Activated naive CD4-positive, alpha-beta T cell treated with anti-CD3 and anti-CD28 coated beads for 36 hours (primary cell): Measurements from ENCODE around the gene BRI3BP. TPM values are rescaled to one million over a fixed set of nuclear protein-coding genes. Genes with fewer than 3 reads are reported as not detected.

Experiments used
- CTCF ChIA-PET: fragments of 350-600 bp; sonication (Branson Sonifier 250); formaldehyde crosslinking; loops from one replicate; lab custom pipeline; 2021; ENCODE audit warnings: antibody characterized with exemption; lab: Charles Lee
- DNase-seq: peaks from one replicate; pipeline ENCODE4 v3.0.0-alpha.2; 2020
- H3K27ac Mint-ChIP-seq: one replicate; pipeline ENCODE4 v1.8.0; 2021; ENCODE audit warnings: mild to moderate bottlenecking, mixed read lengths
- H3K27me3 Mint-ChIP-seq: one replicate; pipeline ENCODE4 v1.8.0; 2021; ENCODE audit warnings: low read depth, mixed read lengths
- H3K36me3 Mint-ChIP-seq: one replicate; pipeline ENCODE4 v1.8.0; 2021; ENCODE audit warnings: low read depth, mixed read lengths
- H3K4me1 Mint-ChIP-seq: one replicate; pipeline ENCODE4 v1.8.0; 2021; ENCODE audit warnings: low read depth, mixed read lengths
- H3K4me3 Mint-ChIP-seq: one replicate; pipeline ENCODE4 v1.8.0; 2021; ENCODE audit warnings: mild to moderate bottlenecking, moderate library complexity, mixed read lengths
- H3K9me3 Mint-ChIP-seq: one replicate; pipeline ENCODE4 v1.8.0; 2021; ENCODE audit warnings: mixed read lengths
- intact Hi-C: fragments of 100-400 bp; cut with micrococcal nuclease; formaldehyde crosslinking; loops from one replicate; pipeline ENCODE4 v1.15.1; 2023
- total RNA-seq, 2 experiments: library from RNA; stranded (reverse); gene quantifications; one replicate each; pipeline ENCODE4 v1.2.3, GENCODE V29; 2021

BRI3BP gene
- total RNA-seq, 2 experiments from 2014 or later = 19.4 to 19.6 TPM

DNA sequence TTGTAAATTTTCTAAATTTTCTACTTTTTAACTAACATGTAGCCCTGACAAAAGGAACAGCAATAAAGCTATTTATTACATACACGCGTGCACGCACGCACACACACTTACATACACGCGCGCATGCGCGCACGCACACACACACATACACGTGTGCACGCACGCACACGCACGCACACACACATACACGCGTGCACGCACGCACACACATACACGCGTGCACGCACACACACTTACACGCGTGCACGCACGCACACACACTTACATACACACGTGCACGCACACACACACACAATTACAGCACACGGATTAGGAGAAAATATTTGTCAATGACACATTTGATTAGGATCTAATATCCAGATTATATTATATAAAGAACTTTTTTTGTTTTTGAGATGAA is 32.4 kb upstream of the BRI3BP start:
- CTCF ChIA-PET = interaction anchor here (1.0 kb wide), 1 partner anchor 23 kb away, joined by 3 read pairs; no protein-coding TSS in a partner anchor
- Mint-ChIP-seq H3K27ac (no peak overlapping the region), H3K27me3 (no peaks in the 10 kb centered on the region), H3K4me1 (no peaks in the 10 kb centered on the region), H3K9me3 (no peaks in the 10 kb centered on the region), H3K4me3 (no peak overlapping the region), H3K36me3 (peaks cover 43% of the 10 kb centered on the region)
- intact Hi-C loops = no loop called here
- no peak for DNase-seq

DNA sequence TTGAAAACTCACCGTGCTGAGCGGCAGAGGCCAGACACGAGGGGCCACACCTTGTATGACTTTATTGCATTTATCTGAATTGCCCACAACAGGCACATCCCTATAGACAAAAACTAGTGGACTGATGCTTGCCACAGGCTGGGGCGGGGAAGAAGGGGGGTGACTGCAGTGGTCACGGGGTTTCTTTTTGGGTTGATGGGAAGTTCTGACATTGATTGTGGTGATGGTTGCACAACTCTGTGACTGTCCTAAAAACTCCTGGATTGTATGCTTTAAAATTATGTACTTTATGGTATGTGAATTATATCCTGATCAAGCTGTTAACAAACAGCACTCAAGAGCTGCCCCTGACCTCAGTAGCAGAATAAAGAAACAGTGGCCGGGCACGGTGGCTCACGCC is 30.2 kb upstream of the BRI3BP start:
- no peak overlapping the region for H3K27ac Mint-ChIP-seq
- no peaks in the 10 kb centered on the region for H3K4me1 Mint-ChIP-seq
- no peaks in the 10 kb centered on the region for H3K27me3 Mint-ChIP-seq
- H3K9me3 Mint-ChIP-seq = no peaks in the 10 kb centered on the region
- CTCF ChIA-PET = interaction anchor here (1.0 kb wide), 1 partner anchor 56 kb away, joined by 3 read pairs; no protein-coding TSS in a partner anchor
- intact Hi-C loops = no loop called here
- no peak overlapping the region for H3K4me3 Mint-ChIP-seq
- DNase-seq = no peak
- peaks cover 34% of the 10 kb centered on the region for H3K36me3 Mint-ChIP-seq

DNA sequence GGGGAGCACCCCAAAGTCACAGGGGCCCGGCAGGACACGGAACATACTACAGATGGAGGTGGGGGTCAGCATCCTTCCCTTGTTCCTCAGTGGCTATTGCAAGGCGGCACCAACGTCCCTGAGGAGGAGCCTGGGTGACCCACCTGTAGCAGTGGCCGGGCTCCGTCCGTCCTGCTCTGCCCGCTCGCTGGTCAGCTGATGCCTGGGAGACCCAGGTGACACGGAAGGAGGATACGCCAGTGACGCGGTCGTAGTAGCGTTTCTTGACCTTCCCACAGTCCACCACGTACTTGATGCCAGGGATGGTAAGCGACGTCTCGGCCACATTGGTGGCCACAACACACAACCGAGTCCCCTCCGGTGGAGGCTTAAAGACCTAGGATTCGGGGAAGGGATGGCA is 29.2 kb upstream of the BRI3BP start:
- intact Hi-C loops = no loop called here
- no peak overlapping the region for H3K27ac Mint-ChIP-seq
- H3K9me3 Mint-ChIP-seq = no peaks in the 10 kb centered on the region
- no peaks in the 10 kb centered on the region for H3K4me1 Mint-ChIP-seq
- H3K36me3 Mint-ChIP-seq = peaks cover 34% of the 10 kb centered on the region
- H3K27me3 Mint-ChIP-seq = no peaks in the 10 kb centered on the region
- H3K4me3 Mint-ChIP-seq = no peak overlapping the region
- CTCF ChIA-PET = no interaction called here
- no peak for DNase-seq

- Mint-ChIP-seq H3K27ac (no peak overlapping the region), H3K36me3 (peaks cover 30% of the 10 kb centered on the region), H3K4me3 (no peak overlapping the region), H3K27me3 (no peaks in the 10 kb centered on the region), H3K4me1 (no peaks in the 10 kb centered on the region), H3K9me3 (no peaks in the 10 kb centered on the region)
- intact Hi-C loops = no loop called here
- DNase-seq = no peak
- CTCF ChIA-PET = no interaction called here
Measured at GRCh38 chr12:124964836-124965462, 28.5 kb upstream of the BRI3BP start.

DNA sequence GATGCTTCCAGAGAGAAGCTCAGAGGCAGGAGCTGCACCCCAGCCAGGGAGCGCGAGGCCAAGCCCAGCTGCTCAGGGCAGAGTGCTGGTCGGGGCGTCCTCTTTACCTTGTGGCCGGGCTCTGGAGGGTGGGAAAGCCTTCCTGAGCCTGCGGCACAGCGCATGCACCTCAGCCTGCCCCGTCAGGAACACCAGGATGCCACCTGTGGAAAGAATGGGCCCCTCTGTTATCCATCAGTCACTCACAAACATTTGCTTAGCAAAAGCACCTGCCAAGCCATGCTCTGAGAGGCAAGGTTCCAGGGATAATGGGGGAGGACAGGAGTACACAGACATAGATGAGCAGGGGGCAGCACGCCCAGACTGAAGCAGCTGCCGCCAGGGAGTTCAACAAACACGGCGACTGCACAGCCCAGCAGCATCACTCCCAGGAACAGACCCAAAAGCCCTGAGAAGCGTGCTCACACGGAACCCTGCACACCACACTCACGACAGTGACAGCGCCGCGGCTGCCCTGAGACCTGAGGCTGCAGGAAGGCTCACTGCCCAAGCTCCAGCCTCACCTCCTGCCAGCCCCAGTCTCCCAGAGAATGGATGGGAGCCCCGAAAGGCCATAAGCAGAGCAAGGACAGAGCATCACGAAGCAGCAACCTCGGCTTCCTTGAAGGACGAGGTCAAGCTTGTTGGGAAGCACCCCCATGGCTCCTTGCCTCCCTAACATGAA is 26.3 kb upstream of the BRI3BP start:
- no peak overlapping the region for H3K27ac Mint-ChIP-seq
- intact Hi-C loops = no loop called here
- no peaks in the 10 kb centered on the region for H3K4me1 Mint-ChIP-seq
- no peak for DNase-seq
- H3K4me3 Mint-ChIP-seq = no peak overlapping the region
- H3K27me3 Mint-ChIP-seq = no peaks in the 10 kb centered on the region
- H3K36me3 Mint-ChIP-seq = peaks cover 27% of the 10 kb centered on the region
- CTCF ChIA-PET = interaction anchor here (1.7 kb wide), 1 partner anchor 27 kb away, joined by 4 read pairs; no protein-coding TSS in a partner anchor
- no peaks in the 10 kb centered on the region for H3K9me3 Mint-ChIP-seq

DNA sequence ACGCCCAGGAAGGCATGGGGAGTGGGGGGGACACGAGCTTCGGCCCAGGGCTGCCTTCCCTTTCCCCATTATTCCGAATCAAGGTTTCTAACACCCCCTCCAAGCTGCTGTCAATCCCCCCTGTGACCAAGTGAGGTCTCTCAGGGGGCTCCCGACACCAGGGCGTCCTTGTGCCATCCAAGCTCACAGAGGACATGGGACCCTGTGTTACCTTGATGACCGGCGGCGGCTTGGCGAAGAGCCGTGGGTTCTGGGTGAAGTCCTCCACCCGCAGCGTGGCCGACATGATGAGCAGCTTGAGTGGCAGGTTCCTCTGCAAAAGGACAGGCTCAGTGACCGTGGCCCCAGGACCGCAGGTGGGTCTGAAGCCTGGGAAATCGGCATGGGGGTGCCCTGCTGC is 24.8 kb upstream of the BRI3BP start:
- Mint-ChIP-seq H3K4me1 (no peaks in the 10 kb centered on the region), H3K27ac (no peak overlapping the region), H3K9me3 (no peaks in the 10 kb centered on the region), H3K27me3 (no peaks in the 10 kb centered on the region), H3K4me3 (no peak overlapping the region), H3K36me3 (peaks cover 25% of the 10 kb centered on the region)
- no peak for DNase-seq
- intact Hi-C loops = no loop called here
- CTCF ChIA-PET = no interaction called here

DNA sequence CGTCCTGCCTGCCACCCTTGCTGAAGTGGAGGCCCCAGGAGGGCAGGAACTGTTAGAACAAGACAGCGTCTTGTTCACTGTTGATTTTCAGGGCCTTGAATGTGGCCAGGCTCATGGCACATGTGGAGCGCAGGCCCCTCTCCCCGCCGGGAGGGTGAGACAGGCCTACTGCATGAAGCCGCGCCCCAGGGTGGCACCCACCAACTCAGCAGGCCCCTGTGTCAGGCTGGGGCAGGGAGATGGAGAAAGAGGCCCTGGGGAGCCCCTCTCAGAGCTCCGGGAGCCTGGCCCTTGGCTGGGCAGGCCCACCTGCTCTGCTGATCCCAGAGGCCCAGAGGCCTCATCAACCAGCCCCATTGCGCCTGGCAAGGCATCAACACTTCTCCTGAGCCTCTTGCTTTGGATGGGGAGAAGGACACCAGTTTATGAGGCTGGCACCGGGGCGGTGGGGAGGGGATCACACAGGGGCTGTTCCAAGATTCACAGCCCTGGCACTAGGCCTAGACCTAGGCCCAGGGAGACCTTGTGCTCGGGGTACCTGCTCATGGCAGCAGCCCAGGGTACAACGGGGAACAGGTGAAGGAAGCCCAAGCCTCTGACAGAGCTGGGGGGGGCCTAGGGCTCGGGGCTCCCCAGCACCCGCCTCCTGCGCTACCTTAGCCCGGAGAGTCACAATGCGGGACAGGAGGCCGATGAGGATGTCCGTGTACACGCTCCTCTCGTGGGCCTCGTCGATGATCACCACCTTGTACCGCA is 22.6 kb upstream of the BRI3BP start:
- H3K4me1 Mint-ChIP-seq = no peaks in the 10 kb centered on the region
- intact Hi-C loops = no loop called here
- H3K27ac Mint-ChIP-seq = no peak overlapping the region
- CTCF ChIA-PET = no interaction called here
- no peaks in the 10 kb centered on the region for H3K9me3 Mint-ChIP-seq
- no peaks in the 10 kb centered on the region for H3K27me3 Mint-ChIP-seq
- no peak overlapping the region for H3K4me3 Mint-ChIP-seq
- no peak for DNase-seq
- peaks cover 20% of the 10 kb centered on the region for H3K36me3 Mint-ChIP-seq

DNA sequence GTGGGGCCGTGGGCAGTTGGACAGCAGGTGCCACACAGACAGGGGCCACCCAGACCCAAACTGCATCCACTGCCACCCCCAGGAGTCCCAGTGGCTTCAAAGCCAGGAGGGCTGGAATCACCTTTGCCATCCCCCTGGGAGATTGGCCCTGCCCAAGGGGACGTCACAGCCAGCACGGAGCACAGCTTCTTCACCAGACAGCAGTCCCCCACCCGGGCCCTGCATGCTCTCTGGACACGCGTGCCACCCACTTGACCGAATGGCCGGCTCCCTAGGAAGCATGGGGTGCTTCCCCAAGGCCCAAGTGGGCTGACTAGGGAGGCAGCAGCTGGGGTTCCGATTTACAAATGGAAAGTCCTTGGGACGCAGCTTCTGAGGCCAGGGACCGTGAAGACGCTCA is 21.8 kb upstream of the BRI3BP start:
- intact Hi-C loops = no loop called here
- no peaks in the 10 kb centered on the region for H3K9me3 Mint-ChIP-seq
- DNase-seq = no peak
- no peak overlapping the region for H3K4me3 Mint-ChIP-seq
- CTCF ChIA-PET = no interaction called here
- H3K27ac Mint-ChIP-seq = no peak overlapping the region
- H3K4me1 Mint-ChIP-seq = no peaks in the 10 kb centered on the region
- no peaks in the 10 kb centered on the region for H3K27me3 Mint-ChIP-seq
- H3K36me3 Mint-ChIP-seq = peaks cover 18% of the 10 kb centered on the region

GRCh38 chr12:124972211-124972610 is 21.2 kb upstream of the BRI3BP start:
- H3K27ac Mint-ChIP-seq = no peak overlapping the region

GRCh38 chr12:124975276-124975675 is 18.2 kb upstream of the BRI3BP start:
- no peak for DNase-seq
- H3K4me3 Mint-ChIP-seq = no peak overlapping the region
- peaks cover 2% of the 10 kb centered on the region for H3K4me1 Mint-ChIP-seq
- H3K27me3 Mint-ChIP-seq = no peaks in the 10 kb centered on the region
- CTCF ChIA-PET = interaction anchor here (0.7 to 1.0 kb wide), 2 partner anchors 19 to 69 kb away, joined by 3 read pairs; no protein-coding TSS in a partner anchor
- H3K9me3 Mint-ChIP-seq = no peaks in the 10 kb centered on the region
- no peak overlapping the region for H3K27ac Mint-ChIP-seq
- intact Hi-C loops = no loop called here
- H3K36me3 Mint-ChIP-seq = peaks cover 22% of the 10 kb centered on the region

More at GRCh38 chr12:124972211-124972610, 21.2 kb upstream of the BRI3BP start:
- intact Hi-C loops = no loop called here
- Mint-ChIP-seq H3K9me3 (no peaks in the 10 kb centered on the region), H3K36me3 (peaks cover 16% of the 10 kb centered on the region), H3K27me3 (no peaks in the 10 kb centered on the region), H3K4me3 (no peak overlapping the region), H3K4me1 (peaks cover under 1% of the 10 kb centered on the region)
- no peak for DNase-seq
- CTCF ChIA-PET = no interaction called here

DNA sequence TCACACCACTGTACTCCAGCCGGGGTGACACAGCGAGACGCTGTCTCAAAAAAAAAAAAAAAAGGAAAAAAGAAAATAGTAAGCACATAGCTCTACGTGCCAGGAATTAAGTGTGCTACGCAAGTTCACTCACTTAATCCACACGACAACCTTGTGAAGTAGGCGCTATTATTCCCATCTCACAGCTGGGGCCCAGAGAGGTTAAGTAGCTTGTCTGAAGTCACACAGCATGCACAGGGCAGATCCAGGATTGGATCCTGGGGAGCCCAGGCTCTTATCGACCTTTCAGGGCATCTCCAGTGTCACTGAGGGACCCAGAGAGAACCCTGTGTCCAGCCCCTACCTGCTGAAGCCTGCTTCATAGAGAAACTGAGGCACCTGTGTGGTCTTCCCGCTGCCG is 16.4 kb upstream of the BRI3BP start:
- Mint-ChIP-seq H3K4me3 (no peak overlapping the region), H3K36me3 (peaks cover 25% of the 10 kb centered on the region), H3K27me3 (no peaks in the 10 kb centered on the region), H3K4me1 (peaks cover 2% of the 10 kb centered on the region), H3K9me3 (no peaks in the 10 kb centered on the region), H3K27ac (no peak overlapping the region)
- CTCF ChIA-PET = interaction anchor here (0.6 to 1.9 kb wide), 2 partner anchors 37 to 178 kb away, joined by 4 to 5 read pairs; no protein-coding TSS in a partner anchor
- DNase-seq = no peak
- intact Hi-C loops = no loop called here

DNA sequence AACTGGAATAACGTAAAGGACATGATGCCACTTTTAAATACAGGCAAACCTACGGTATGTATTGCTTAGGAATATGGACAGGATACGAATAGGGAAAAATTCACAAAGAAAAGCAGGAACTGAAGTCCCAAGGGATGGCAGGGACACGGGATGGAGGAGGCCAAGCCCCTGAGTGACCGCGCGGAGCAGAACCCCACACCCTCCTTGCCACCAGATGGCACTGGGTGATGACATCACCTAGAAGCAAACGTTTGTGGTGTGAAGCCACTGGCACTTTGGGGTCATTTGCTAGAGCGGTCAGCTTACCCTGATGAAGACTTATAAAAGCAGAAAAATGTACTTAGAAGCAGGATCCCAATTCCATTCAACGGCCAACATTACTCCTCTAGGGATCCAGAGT is 13.9 kb upstream of the BRI3BP start:
- Mint-ChIP-seq H3K36me3 (peaks cover 30% of the 10 kb centered on the region), H3K9me3 (no peaks in the 10 kb centered on the region), H3K4me1 (peaks cover 2% of the 10 kb centered on the region), H3K4me3 (no peak overlapping the region), H3K27ac (no peak overlapping the region), H3K27me3 (no peaks in the 10 kb centered on the region)
- intact Hi-C loops = no loop called here
- CTCF ChIA-PET = no interaction called here
- no peak for DNase-seq
